SU-DHL-6 (cell line): ENCODE data around the gene SBF1.
"Not testable (repeated sequence)": the region's sequence is repeated elsewhere in the genome, so short reads cannot be mapped to it uniquely, and the experiment has no call there.

Experiments used
- H2AFZ ChIP-seq: fragments of 200-600 bp; sonication (generic); 2 replicates; pipeline ENCODE4 v1.6.1; 2014; ENCODE audit warnings: low read depth, mild to moderate bottlenecking, moderate library complexity, mixed read lengths, antibody characterized with exemption, low read length; ENCODE audit not compliant: severe bottlenecking
- H3F3A ChIP-seq: fragments of 200-600 bp; shearing (Covaris generic); 2 replicates; pipeline ENCODE4 v1.6.0; 2016; ENCODE audit warnings: antibody characterized with exemption, mild to moderate bottlenecking; ENCODE audit not compliant: insufficient read depth
- H3K27ac ChIP-seq: fragments of 200-600 bp; sonication (generic); 2 replicates; pipeline ENCODE4 v1.5.1; 2016; ENCODE audit warnings: low read depth, mild to moderate bottlenecking, low read length, moderate library complexity, mixed read lengths
- H3K27me3 ChIP-seq: fragments of 200-600 bp; sonication (generic), shearing (Covaris generic); 2 replicates; pipeline ENCODE4 v1.6.0; 2014; ENCODE audit warnings: mild to moderate bottlenecking, low read length
- H3K36me3 ChIP-seq: fragments of 200-600 bp; sonication (generic); 2 replicates; pipeline ENCODE4 v1.6.1; 2014; ENCODE audit warnings: mild to moderate bottlenecking, low read length, mixed read lengths
- H3K4me2 ChIP-seq: fragments of 300-600, 200-600 bp; shearing (Covaris generic), sonication (generic); 2 replicates; pipeline ENCODE4 v1.6.0; 2014; ENCODE audit warnings: low read length, low read depth, mild to moderate bottlenecking; ENCODE audit not compliant: poor library complexity, severe bottlenecking
- H3K4me3 ChIP-seq: fragments of 200-600 bp; sonication (generic); 2 replicates; pipeline ENCODE4 v1.5.1; 2014; ENCODE audit warnings: antibody characterized with exemption, low read length, mild to moderate bottlenecking, mixed read lengths; ENCODE audit not compliant: insufficient read depth, poor library complexity, severe bottlenecking
- H3K79me2 ChIP-seq: fragments of 200-600 bp; sonication (generic); 2 replicates; pipeline ENCODE4 v1.6.1; 2014; ENCODE audit warnings: mild to moderate bottlenecking, low read length, moderate library complexity; ENCODE audit not compliant: insufficient read depth
- H3K9ac ChIP-seq: fragments of 200-600 bp; sonication (generic); 2 replicates; pipeline ENCODE4 v1.7.0; 2014; ENCODE audit warnings: mild to moderate bottlenecking, low read length
- H3K9me2 ChIP-seq: fragments of 200-600 bp; sonication (generic); replicated peaks from 2 replicates; pipeline ENCODE4 v1.6.1; 2014; ENCODE audit warnings: low read length; ENCODE audit not compliant: insufficient read depth
- H3K9me3 ChIP-seq: fragments of 200-600 bp; sonication (generic); 2 replicates; pipeline ENCODE4 v1.6.1; 2014; ENCODE audit warnings: low read length, mixed read lengths; ENCODE audit not compliant: insufficient read depth
- H4K20me1 ChIP-seq: fragments of 200-600 bp; sonication (generic); 2 replicates; pipeline ENCODE4 v1.6.1; 2014; ENCODE audit warnings: low read depth, mild to moderate bottlenecking, antibody characterized with exemption, low read length, moderate library complexity, mixed read lengths
- CTCF ChIP-seq: fragments of 200-600 bp; sonication (generic); IDR thresholded peaks from one replicate; pipeline ENCODE4 v1.5.1; 2017; ENCODE audit warnings: antibody characterized with exemption, mild to moderate bottlenecking, low read length, moderate library complexity; ENCODE audit not compliant: insufficient read depth, poor library complexity, severe bottlenecking
- EZH2phosphoT487 ChIP-seq: fragments of 200-600 bp; sonication (generic), shearing (Covaris generic); conservative IDR thresholded peaks from 2 replicates; pipeline ENCODE4 v1.6.1; 2018; ENCODE audit warnings: mild to moderate bottlenecking, antibody characterized with exemption, low read length, moderate library complexity, mixed read lengths

SBF1 gene

DNA sequence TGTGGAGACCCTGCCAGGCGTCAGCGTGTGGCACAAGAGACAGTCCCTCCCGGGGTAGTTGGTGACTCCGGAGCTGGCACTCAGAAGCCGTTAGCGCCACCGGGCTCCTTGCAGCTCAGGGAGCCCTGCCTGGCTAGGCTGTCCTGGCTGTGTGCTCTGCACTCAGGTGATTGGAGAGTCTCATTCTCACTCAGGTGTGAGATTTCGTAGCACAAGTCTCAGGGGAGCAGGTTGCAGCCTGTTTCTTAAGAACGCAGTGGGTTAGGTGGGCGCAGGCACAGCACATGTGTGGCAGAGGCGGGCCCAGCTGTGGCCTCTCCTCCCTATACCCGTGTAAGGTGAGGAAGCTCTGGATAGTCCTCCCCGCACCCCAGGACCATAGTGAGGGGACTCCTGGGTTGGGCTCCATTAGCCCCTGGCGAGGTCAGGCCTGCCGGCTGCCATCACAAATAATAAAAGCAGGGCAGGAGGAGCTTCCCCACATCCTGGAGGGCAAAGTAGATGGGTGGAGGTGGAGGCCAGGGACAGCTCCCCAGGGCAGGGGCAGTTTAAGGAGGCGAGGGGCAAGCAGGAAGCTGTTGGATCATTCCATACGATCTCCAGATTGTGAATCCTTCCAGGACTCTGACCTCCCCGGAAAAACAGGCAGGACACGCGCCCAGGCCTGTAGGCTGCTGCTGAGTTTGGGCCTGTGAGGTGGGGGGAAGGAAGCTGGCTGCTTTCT is 39.4 kb downstream of the SBF1 start:
- Histone ChIP-seq H3F3A (no peaks in the 10 kb centered on the region), H2AFZ (no peak overlapping the region), H3K4me2 (no peak overlapping the region), H3K9me2 (no peaks in the 10 kb centered on the region), H4K20me1 (no peaks in the 10 kb centered on the region), H3K27ac (no peak overlapping the region), H3K9me3 (no peaks in the 10 kb centered on the region), H3K27me3 (no peaks in the 10 kb centered on the region), H3K79me2 (no peaks in the 10 kb centered on the region), H3K9ac (no peak overlapping the region), H3K36me3 (no peaks in the 10 kb centered on the region), H3K4me3 (no peak overlapping the region)
- TF ChIP-seq CTCF (no peak), EZH2phosphoT487 (no peak)

DNA sequence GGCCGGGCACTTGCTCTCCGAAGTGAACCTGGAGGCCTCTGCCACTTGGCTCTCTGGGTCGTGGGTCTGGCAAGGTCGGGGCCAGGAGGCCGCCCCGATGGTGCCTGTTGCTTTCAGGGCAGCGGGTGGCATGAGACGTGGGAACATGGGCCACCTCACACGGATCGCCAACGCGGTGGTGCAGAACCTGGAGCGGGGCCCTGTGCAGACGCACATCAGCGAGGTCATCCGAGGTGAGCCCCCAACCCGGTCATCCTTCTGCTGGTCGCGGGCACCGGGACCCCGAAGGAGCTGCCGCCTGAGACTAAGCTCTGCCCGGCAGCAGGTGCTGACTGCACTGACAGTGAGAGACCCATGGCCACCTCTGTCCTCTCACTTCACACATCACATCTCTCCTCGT is 40.0 kb downstream of the SBF1 start:
- Histone ChIP-seq H3K9me2 (no peaks in the 10 kb centered on the region), H3K79me2 (no peaks in the 10 kb centered on the region), H3K36me3 (no peaks in the 10 kb centered on the region), H4K20me1 (no peaks in the 10 kb centered on the region), H3K9me3 (no peaks in the 10 kb centered on the region), H3F3A (no peaks in the 10 kb centered on the region), H3K4me2 (no peak overlapping the region), H2AFZ (no peak overlapping the region), H3K27me3 (no peaks in the 10 kb centered on the region), H3K4me3 (no peak overlapping the region), H3K27ac (no peak overlapping the region), H3K9ac (no peak overlapping the region)
- TF ChIP-seq CTCF (no peak), EZH2phosphoT487 (no peak)

DNA sequence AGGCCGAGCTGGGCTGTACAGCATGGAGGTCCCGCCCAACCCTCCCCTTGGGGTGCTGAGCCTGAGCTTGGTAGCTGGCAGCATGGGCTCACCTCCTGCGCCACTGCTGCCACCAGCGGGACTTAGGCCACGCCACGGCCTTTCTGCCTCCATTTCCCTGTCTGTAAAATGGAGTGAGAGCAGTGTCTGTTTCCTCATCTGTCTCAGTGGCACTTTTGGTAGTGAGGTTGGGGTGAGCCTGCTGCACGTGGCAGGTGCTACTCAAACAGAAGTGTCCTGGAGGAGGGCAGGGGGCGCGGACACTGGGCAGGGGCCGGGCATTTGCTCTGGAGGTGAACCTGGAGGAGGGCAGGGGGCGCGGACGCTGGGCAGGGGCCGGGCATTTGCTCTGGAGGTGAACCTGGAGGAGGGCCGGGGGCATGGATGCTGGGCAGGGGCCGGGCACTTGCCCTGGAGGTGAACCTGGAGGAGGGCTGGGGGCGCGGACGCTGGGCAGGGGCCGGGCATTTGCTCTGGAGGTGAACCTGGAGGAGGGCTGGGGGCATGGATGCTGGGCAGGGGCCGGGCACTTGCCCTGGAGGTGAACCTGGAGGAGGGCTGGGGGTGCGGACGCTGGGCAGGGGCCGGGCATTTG is 41.8 kb downstream of the SBF1 start:
- H3K4me3 ChIP-seq, H3K27me3 ChIP-seq, H3K9ac ChIP-seq, H4K20me1 ChIP-seq, H3F3A ChIP-seq, H3K4me2 ChIP-seq, H2AFZ ChIP-seq, H3K27ac ChIP-seq, H3K79me2 ChIP-seq, H3K9me3 ChIP-seq, H3K9me2 ChIP-seq: not testable (repeated sequence)
- peaks cover 11% of the 10 kb centered on the region; the same call in 1 of the 2 replicates for H3K36me3 ChIP-seq
